NT2/D1 (cell line): ENCODE results near the gene HS3ST5.

Source experiments
- SUZ12 ChIP-seq: IDR thresholded peaks from 2 replicates; pipeline ENCODE4 v1.6.1; 2011; ENCODE audit not compliant: insufficient read length, insufficient read depth; ENCODE audit errors: extremely low read depth
- YY1 ChIP-seq: IDR thresholded peaks from 2 replicates; pipeline ENCODE4 v1.6.1; 2011; ENCODE audit not compliant: insufficient read length, insufficient read depth
- ZNF274 ChIP-seq: IDR thresholded peaks from 2 replicates; pipeline ENCODE4 v1.6.1; 2011; ENCODE audit warnings: mild to moderate bottlenecking, low read depth, low read length

GRCh38 chr6:114291428-114291827 lies 51.4 kb downstream of the HS3ST5 start:
- TF ChIP-seq YY1 (no peak), ZNF274 (no peak), SUZ12 (no peak)
